Vagina (tissue), 2 donors: ENCODE data around the gene MT1G. TPM values are rescaled to one million over a fixed set of nuclear protein-coding genes. Genes with fewer than 3 reads are reported as not detected.
A peak's percentile ranks its signal among the peaks of the same experiment; 100 is the strongest.

Source experiments
- DNase-seq, 2 donors: peaks; one replicate each; pipeline ENCODE4 v3.0.0-alpha.2; 2017; ENCODE audit errors: extremely low spot score in 2 of 2
- H3K27ac ChIP-seq: fragments of 200-600 bp; sonication (generic); one replicate; pipeline ENCODE4 v1.5.1; 2019
- H3K27me3 ChIP-seq: fragments of 200-600 bp; sonication (generic); one replicate; pipeline ENCODE4 v1.5.1; 2019
- H3K36me3 ChIP-seq, 2 donors: fragments of 200-600 bp; sonication (generic); one replicate each; pipeline ENCODE4 v1.5.1; 2017 to 2019
- H3K4me1 ChIP-seq: fragments of 200-600 bp; sonication (generic); one replicate; pipeline ENCODE4 v1.5.1; 2019
- H3K4me3 ChIP-seq, 2 donors: fragments of 200-600 bp; sonication (generic); 1 replicate in 1 of 2; 2 replicates in 1 of 2; pipeline ENCODE4 v1.5.1; 2016 to 2019
- H3K9me3 ChIP-seq: fragments of 200-600 bp; sonication (generic); one replicate; pipeline ENCODE4 v1.5.1; 2019
- CTCF ChIP-seq, 3 experiments: fragments of 450-650 bp in 2 of 3; fragments of 200-600 bp in 1 of 3; sonication (generic) in 1 of 3; IDR thresholded peaks; one replicate each; pipeline ENCODE4 v1.5.1; 2017 to 2019; ENCODE audit warnings: antibody characterized with exemption in 3 of 3, mild to moderate bottlenecking in 2 of 3, moderate library complexity in 2 of 3
- POLR2A ChIP-seq, 2 donors: fragments of 450-650 bp; IDR thresholded peaks; one replicate each; pipeline ENCODE4 v1.6.1; 2017; ENCODE audit warnings: antibody characterized with exemption in 2 of 2, mild to moderate bottlenecking in 2 of 2, moderate library complexity in 2 of 2
- POLR2AphosphoS5 ChIP-seq, 2 donors: sonication (generic); formaldehyde crosslinking; IDR thresholded peaks; one replicate each; pipeline ENCODE4 v1.9.0; 2017; ENCODE audit warnings: antibody characterized with exemption in 2 of 2, mild to moderate bottlenecking in 2 of 2, low read depth in 1 of 2; ENCODE audit not compliant: insufficient read depth in 1 of 2
- intact Hi-C: fragments of 100-400 bp; cut with DNase I; formaldehyde crosslinking; loops from one replicate; pipeline ENCODE4 v1.15.1; 2023
- total RNA-seq: library from RNA; depleted of rRNA; stranded (reverse); fragments of >200 nt; gene quantifications from one replicate; pipeline ENCODE4 v1.2.3, GENCODE V29; 2016

MT1G gene
- total RNA-seq, 1 donor from 2014 or later = not detected

- H3K27me3 ChIP-seq = no peaks in the 10 kb centered on the region
- no peak overlapping the region for H3K4me3 ChIP-seq
- no peaks in the 10 kb centered on the region for H3K36me3 ChIP-seq
- TF ChIP-seq CTCF (IDR thresholded peaks at IDR 0.05) = no peak
- no peak for TF ChIP-seq POLR2A (IDR thresholded peaks at IDR 0.05)
- TF ChIP-seq POLR2AphosphoS5 (IDR thresholded peaks at IDR 0.05; ENCODE audit: insufficient read depth in 1 of 2, low read depth in 1 of 2) = no peak
- DNase-seq = no peak
- no peak overlapping the region for H3K27ac ChIP-seq
- H3K9me3 ChIP-seq = no peaks in the 10 kb centered on the region
- peaks cover 8% of the 10 kb centered on the region for H3K4me1 ChIP-seq
- intact Hi-C loops = loop anchor here (5.0 kb wide), 1 partner anchor 287 kb away; no protein-coding TSS in a partner anchor
These were observed 27.4 kb upstream of the MT1G start for GRCh38 chr16:56695246-56695645.

GRCh38 chr16:56691885-56692284, 24.0 kb upstream of the MT1G start:
- H3K4me1 ChIP-seq = peaks cover 8% of the 10 kb centered on the region
- intact Hi-C loops = no loop called here
- no peak overlapping the region for H3K4me3 ChIP-seq
- no peak for DNase-seq
- H3K9me3 ChIP-seq = no peaks in the 10 kb centered on the region
- H3K27ac ChIP-seq = no peak overlapping the region
- H3K27me3 ChIP-seq = no peaks in the 10 kb centered on the region
- TF ChIP-seq POLR2AphosphoS5 (IDR thresholded peaks at IDR 0.05; ENCODE audit: insufficient read depth in 1 of 2, low read depth in 1 of 2) (peak; percentile 23 to 26), POLR2A (IDR thresholded peaks at IDR 0.05) (no peak)
- no peaks in the 10 kb centered on the region for H3K36me3 ChIP-seq

GRCh38 chr16:56690420-56691122, 22.7 kb upstream of the MT1G start:
- H3K4me1 ChIP-seq = peaks cover 8% of the 10 kb centered on the region
- no peak for DNase-seq
- no peaks in the 10 kb centered on the region for H3K36me3 ChIP-seq
- no peak overlapping the region for H3K4me3 ChIP-seq
- no peaks in the 10 kb centered on the region for H3K27me3 ChIP-seq
- no peaks in the 10 kb centered on the region for H3K9me3 ChIP-seq
- intact Hi-C loops = no loop called here
- TF ChIP-seq POLR2AphosphoS5 (IDR thresholded peaks at IDR 0.05; ENCODE audit: insufficient read depth in 1 of 2, low read depth in 1 of 2) = no peak
- TF ChIP-seq CTCF (IDR thresholded peaks at IDR 0.05) = no peak
- no peak for TF ChIP-seq POLR2A (IDR thresholded peaks at IDR 0.05)
- H3K27ac ChIP-seq = no peak overlapping the region

- TF ChIP-seq CTCF (IDR thresholded peaks at IDR 0.05) (no peak), POLR2A (IDR thresholded peaks at IDR 0.05) (no peak), POLR2AphosphoS5 (IDR thresholded peaks at IDR 0.05; ENCODE audit: insufficient read depth in 1 of 2, low read depth in 1 of 2) (no peak)
- intact Hi-C loops = no loop called here
These were observed 21.3 kb upstream of the MT1G start for GRCh38 chr16:56689171-56689570.

GRCh38 chr16:56688762-56689161, 20.9 kb upstream of the MT1G start:
- no peak for TF ChIP-seq POLR2AphosphoS5 (IDR thresholded peaks at IDR 0.05; ENCODE audit: insufficient read depth in 1 of 2, low read depth in 1 of 2)
- TF ChIP-seq CTCF (IDR thresholded peaks at IDR 0.05) = no peak
- no peak for TF ChIP-seq POLR2A (IDR thresholded peaks at IDR 0.05)
- Histone ChIP-seq H3K9me3 (no peaks in the 10 kb centered on the region), H3K27ac (no peak overlapping the region), H3K4me3 (no peak overlapping the region), H3K27me3 (no peaks in the 10 kb centered on the region), H3K4me1 (peaks cover 10% of the 10 kb centered on the region), H3K36me3 (no peaks in the 10 kb centered on the region)
- no peak for DNase-seq
- intact Hi-C loops = no loop called here

More at GRCh38 chr16:56689171-56689570, 21.3 kb upstream of the MT1G start:
- no peak for DNase-seq
- Histone ChIP-seq H3K27ac (no peak overlapping the region), H3K36me3 (no peaks in the 10 kb centered on the region), H3K4me1 (peaks cover 8% of the 10 kb centered on the region), H3K9me3 (no peaks in the 10 kb centered on the region), H3K27me3 (no peaks in the 10 kb centered on the region), H3K4me3 (no peak overlapping the region)
